Central memory CD4-positive, alpha-beta T cell (primary cell): ENCODE results near the gene TGM1.

Source experiments
- DNase-seq: peaks from one replicate; pipeline ENCODE4 v3.0.0; 2022

The TGM1 gene

DNA sequence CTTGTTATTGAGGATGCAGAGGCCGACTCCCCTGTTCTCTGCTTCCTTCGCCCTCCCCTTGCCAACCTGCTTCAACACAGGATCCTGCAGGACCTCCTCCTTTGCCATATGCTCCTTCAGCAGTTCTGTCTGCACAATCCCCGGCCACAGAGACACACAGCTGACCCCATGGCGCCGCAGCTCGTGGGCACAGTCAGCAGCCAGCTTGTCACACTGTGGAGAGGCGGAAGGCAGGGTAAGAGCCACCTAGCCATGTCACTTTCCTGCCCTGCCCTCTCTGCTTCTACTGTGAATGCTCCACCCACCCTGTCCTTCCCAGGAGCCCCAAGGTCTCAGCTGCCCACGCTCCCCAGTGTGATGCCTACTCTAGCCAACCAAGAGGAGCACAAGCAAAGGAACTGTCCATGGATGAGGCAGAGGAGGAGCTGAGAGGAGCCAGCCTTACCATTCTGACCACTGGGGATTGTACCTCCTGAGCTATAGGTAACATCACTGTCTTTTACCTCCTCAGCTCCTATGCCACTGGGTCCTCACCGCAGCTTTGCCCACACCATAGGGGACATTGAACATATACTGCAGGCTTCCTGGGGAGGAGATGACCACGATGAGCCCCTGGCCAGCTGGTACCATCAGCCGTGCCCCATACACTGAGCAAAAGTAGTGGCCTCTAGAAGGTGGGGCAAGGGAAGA is 29.3 kb upstream of the TGM1 start:
- no peak for DNase-seq

DNA sequence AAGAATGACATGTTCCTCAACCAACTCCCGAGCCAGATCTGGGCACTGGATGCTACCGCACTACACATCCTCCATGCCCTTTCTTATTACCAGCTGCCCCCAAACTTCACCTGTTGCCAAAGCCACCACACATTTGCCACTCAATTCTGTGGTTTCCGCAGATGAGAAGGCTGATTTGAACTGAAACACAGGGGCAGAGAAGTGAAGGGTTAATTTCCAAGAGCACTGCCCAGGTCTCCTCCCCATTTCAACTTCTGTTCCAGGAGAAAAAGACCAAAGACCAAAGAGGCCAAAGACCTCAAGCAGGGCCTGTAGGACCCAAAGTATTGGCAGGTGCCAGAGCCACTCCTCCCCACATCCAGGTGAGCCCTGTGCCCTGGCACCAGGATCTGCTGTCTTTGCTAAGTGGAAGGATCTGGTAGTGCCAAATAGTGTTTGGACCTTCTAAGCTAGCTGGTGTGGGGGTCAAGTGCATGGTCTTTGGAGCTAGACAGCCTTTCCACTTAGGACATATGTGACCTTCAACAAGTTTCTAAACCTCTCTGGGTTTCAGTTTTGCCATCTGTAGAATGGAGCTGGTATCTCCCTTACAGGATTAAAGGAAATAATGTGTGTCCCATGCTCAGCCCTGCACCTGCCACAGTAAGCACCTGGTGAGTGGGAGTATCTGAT is 28.6 kb upstream of the TGM1 start:
- DNase-seq: no peak

DNA sequence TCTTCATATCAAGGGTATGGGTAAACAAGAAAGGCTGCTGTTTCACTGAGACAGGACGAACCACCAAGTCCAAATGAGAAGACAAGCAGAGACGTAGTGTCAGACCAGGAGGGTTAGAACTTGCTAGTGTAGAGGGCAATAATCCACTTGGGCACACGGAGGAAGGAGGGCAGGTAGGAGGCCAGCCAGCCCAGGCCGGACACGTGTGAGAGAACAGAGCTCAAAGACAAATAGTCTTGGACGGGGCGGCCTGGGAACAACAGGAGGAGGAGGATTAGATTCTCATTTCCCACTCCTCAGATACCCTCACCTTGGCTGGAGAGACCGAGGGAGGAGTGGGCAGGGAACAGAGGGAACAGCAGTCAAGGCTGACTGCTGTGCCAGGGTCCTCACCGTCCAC is 27.8 kb upstream of the TGM1 start:
- DNase-seq: no peak

DNA sequence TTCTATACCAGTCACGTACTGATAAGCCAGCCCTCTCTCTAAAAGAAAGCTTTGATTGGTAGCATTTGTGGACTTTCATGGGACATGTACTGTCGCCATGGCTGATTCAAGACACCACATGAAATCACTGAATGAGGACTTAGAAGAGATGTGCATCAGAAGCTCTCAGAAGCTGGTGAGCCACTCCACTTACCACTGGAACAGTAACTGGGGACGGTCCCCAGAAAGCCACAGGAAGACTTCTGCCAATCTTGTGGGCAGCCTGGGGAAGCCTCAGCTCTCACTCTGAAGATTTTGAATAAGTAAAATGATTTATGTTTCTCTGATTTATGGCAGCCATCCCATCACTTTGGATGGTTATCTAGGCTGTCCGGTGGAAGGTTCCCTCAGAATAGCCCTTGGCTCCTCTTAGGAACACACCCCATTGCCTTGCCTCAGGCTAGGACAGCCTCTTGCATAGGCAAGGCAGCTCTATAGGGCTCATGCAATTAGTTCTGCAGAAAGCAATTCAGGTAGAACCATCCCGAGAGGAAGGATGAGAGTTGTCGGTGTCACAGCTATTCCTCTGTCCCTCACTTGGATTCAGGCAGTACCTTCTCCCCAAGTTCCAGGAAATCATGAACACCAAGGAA is 26.8 kb upstream of the TGM1 start:
- no peak for DNase-seq

DNA sequence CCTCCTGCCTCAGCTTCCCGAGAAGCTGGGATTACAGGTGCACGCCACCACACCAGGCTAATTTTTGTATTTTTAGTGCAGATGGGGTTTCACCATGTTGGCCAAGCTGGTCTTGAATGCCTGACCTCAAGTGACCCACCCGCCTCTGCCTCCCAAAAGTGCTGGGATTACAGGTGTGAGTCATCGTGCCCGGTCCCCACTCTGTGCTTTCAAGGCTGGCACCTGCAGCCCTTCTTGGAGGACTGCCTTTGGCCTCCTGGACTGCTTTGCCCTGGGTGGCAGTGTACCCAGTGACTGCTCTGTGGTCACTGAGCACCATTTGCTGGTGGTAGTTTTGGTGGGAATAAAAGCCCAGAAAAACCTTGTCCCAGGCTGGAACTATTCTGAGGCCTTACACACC is 24.0 kb upstream of the TGM1 start:
- no peak for DNase-seq

DNA sequence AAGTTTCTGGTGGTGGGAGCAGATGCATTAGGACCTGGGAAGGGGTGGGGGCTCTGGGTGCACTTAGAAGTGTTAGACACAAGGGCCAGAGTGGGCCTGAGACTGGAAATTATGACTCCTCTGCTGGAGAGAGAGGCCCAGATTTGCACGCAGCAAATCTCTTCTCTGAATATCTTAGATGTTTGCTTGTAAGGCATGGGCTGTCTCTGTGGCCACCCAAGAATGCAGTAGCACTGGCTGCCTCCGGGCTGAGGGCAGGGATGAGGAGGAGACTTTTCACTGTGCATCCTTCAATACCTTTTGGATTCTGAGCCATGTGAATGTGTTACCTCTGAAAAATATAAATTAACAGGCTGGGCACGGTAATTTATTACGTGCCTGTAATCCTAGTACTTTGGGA is 22.4 kb upstream of the TGM1 start:
- no peak for DNase-seq

DNA sequence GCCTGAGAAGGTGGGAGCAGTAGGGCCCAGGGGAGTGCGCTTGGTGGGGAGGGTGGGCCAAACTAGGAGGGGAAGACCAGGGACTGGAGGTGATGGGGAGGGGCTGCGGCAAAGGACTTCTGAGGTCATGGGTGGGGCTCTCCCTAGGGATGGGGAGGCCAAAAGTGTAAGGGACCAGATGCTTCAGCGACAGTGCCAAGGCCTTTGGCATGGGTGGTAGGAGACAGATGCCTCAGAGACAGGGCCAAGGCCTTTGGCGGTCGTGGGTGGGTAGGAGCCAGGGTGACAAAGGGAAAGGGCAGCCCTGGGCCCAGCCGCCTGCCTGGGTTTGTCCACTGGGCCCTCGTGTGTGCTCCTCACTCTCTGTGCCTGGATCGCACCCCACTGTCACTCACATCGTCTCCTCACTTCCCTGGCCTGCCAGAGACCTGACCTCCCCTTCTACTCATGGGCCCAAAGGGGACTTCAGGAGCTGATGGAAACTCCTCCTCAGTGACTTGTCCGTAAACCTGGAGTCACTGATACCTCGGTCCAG is 21.6 kb upstream of the TGM1 start:
- DNase-seq: no peak

DNA sequence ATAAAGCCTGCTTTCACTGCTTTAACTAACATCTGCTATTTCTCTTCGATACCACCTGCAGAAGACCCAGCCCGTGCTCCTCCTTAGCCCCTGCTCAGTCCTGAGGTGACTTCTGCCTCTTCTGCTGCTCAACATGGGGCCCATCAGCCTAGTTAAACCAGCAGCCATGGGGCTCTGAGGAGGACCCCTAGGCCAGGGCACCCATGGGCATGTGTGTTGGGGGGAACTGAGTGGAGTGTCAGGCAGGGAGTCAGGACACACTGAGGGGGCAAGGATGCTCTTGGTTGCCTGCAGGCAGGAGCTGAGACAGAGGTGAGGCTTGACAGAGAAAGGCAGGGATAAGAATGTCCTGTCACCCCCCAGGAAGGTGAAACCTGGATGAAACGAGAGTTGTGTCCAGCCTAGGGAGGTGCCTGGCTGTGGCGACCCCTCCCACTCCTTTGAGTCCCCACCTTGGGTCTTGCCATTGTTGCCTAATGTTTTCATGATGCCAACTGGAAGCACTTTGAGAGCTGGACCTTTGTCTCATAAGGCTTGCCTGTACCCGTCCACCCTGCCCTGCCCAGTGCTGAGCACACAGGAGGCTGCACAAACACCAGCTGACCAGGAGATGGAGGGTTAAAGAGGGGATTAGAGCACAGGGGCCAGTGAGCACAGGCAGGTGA is 21.0 kb upstream of the TGM1 start:
- no peak for DNase-seq

DNA sequence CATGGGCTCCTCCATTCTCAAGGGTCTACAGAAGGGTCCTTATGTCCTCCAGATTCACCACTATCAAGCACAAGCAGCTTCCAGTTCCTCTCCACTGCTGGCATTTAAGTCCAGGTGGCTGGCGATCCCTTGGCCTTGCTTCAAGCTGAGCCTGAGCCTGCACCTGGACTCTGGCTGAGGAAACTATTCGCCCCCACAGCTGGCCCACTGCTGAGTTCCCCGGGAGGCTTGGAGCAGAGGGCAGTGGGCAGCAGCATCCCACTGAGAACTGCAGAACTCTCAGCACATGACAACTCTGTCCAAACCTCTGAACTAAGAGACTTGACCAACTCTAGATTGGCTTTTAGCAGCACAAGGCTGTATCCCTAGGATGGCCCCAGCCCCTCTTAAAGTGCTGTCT is 19.8 kb upstream of the TGM1 start:
- DNase-seq: no peak

DNA sequence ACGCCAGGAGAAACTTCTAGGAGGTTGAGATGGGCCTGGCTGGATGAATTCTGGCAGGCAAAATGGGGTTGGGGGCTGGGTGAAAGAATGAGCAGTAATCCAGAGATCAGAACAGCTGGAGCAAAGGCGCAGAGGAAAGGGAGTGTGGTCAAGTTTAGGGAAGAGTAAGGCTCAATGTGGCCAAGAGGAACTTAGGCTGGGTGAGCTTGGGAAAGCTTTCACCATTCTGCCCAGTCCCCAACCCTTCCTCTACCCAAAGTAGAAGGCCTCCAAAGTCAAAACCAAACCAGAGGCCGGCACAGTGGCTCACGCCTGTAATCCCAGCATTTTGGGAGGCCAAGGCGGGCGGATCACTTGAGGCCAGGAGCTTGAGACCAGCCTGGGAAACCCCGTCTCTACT is 18.7 kb upstream of the TGM1 start:
- DNase-seq: no peak

DNA sequence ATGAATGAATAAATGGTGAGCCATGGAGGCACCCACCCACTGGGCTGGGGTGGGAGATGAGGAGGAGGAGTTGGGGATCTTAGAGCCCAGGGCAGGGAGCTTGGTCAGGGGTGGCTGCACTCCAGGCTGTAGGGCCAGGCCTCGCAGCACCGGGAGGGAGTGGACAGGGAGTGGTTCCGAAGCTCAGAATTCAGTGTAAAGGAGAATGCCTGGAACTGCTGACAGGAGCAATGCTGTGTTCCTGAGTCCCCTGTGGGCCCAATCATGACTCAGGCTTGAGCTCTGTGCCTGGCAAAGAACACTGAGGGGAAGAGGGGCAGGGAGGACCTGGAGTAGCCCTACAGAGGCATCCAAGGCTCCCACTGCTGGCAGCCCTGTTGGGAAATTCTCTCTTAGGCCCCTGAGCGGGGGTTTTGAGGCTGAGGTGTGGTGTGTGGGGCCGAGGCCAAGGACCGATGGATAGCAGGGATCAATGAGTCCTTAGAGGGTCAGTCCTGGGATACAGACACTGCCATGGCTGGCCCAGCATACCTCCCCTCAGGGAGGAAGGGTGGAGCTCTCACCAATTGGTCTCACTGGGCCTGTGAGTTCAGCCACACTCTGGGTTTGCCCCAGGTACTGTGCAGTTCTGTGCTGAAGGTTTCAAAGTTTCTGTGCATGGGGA is 18.0 kb upstream of the TGM1 start:
- no peak for DNase-seq

DNA sequence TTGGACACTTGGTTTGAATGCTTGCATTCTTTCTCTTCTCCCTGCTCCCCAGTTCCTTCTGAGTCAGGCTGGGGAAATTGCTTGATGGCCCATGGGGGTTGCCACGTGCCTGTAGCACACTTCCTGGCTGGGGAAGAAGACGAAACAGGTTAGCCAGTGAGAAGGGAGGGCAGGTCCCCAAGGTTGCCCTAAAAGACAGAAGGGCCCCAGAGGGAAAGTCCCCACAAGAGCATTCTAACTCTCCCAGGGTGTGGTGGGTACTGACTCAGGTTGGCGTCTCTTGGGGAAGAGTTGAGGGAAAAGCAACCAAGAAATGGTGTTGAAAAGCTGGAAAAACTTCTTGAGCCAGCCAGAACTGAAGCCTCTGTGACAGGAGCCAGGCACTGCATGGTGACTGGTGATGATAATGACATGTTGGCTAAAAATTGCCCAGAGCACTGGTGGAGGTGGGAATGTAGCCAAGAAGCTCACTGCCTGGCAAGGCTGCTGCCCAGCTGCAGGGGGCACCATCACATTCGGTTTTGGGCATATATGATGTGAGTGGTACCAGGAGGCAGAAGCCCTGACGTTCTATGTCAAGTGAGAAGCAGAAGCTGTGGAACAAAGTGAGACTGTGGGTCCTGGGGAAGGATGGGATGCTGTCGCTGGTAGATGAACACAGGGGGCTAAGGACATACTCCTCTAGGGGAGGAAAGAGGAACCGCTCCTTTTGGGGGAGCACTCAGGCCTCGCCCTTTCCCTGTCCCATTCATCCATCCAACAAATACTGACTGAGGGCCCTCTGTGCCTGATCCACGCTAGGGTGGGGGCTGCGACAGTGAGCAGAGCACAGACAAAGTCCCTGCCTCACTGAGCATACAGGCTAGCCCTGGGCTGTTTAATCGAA is 16.6 kb upstream of the TGM1 start:
- peak; percentile 63 for DNase-seq

DNA sequence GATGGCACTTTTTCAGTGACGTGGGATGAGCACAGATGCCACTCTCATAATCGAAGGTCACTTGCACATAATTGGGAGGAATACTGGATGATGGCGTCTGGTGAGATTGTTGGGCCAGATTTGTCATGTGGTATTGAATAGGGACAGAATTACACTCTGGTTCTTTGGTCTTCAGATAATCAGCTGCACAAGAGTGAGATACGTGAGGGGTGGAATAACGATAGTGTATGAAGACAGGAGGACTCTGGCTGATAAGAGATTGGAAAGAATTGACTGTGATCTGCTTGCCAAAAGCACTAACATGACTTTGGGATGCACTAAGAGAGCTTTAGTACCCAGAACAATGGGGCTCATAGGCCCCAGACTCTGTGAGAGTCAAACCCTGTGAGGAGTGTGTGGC is 15.4 kb upstream of the TGM1 start:
- DNase-seq: no peak

DNA sequence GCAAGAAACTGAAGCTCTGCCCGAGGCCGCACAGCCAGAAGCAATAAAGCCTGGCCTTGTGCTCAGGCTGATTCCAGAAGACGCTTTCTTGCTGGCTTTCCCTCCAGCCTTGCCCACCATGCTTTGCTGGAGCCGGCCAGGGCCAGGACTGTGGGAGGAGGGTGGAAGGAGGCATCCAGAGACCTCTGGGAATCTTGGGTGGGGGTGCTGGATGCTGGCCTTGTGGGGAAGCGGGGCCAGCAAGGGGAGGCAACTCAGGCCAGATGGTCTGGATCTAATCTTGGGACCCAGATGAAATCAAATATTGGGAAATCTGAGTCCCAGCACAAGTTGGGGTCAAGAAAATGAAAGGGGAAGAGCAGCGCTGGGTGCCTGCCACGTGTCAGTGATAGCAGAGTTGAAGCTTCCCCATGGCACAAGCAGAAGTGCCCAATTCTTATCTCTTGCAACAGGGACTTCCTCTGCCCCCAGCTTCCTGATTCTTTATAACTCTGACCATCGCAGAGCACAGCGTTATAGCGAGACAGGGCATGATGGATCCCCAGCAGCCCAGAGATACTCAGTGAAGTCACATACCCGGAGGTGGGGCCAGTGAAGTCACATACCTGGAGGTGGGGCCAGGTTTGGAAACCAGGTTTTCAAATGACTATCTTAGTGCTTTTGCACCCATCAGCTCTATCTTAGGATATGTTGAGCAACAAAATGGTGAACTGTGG is 14.8 kb upstream of the TGM1 start:
- no peak for DNase-seq

DNA sequence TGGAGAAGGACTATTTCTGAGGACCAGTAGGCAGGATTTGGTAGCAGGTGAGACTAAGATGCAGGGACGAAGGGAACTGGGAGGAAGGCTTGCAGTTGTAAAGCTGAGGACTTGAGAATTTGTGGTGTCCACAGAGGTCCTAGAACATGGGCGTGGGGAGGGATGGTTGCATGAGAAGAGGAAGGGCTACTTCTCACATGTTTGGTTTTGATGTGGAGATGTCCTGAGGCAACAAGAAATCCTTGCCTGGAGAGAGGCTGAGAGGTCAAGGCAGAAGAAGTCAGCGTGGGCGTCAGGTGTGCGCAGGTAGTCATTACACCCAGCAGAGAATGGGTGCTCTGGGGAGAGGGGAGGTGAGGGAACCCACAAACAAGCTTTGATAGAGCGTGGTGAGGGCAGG is 14.1 kb upstream of the TGM1 start:
- DNase-seq: no peak

DNA sequence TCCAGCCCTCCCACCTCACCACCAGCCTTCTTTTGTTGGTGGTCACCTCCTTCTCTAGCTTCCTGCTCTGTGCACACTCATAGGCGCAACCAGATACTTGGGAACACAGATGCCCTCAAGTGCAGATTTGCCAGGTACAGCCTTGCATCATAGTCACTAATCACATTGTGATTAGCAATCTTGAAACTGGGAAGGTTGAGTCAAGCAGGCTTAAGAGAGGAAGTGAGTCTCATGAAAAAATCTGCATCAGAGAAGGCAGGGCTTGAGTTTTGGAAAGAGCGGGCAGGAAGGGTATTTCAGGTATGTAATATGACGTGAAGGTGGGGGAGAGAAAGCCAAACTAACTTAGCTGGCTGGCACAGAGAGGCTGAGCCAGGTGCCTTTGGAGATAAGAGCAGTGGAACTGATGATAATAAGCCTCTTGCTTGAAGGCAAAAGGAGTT is 11.1 kb upstream of the TGM1 start:
- DNase-seq: peak; percentile 72

DNA sequence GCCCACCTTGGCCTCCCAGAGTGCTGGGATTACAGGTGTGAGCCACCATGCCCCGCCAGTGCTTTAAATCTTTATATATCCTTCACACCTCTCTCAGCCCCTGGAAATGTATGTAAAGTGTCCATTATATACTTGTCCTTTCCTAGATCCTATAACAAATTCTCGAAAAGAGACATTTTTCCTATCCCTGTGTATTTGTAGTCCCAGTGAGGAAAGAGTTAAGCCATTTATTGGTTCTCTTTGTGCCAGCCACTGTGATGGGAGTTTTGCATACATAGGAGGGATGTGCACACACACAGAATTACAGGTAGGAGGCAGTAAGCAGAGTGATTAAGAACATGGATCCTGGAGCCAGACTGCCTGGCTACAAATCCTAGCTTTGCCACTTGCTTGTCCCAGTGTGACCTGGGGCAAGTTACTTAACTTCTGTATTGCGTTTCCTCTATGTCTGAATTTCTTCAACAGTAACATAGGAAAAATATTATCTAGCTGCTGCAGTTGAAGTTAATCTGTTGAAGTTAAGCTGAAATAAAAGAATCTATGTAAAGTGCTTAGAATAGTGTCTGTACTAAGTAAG is 10.5 kb upstream of the TGM1 start:
- DNase-seq: no peak

DNA sequence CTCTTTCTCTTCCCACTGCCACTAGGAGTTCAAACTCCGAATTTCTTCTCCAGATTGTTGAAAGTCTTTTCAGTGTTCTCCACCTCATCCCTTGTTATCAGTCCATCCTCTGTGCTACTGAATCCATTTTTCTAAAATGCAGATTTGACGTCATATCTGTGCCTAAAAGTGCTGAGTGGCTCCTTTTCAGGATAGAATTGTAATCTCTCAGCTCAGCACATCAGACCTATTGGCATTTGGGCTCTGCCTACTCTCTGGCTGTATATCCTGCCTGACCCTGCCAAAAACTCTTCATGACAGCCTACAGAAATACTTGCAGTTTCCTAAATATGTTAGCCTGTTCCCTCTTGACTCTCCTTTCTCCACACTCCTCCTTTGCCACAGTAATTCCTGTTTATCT is 9.5 kb upstream of the TGM1 start:
- no peak for DNase-seq

DNA sequence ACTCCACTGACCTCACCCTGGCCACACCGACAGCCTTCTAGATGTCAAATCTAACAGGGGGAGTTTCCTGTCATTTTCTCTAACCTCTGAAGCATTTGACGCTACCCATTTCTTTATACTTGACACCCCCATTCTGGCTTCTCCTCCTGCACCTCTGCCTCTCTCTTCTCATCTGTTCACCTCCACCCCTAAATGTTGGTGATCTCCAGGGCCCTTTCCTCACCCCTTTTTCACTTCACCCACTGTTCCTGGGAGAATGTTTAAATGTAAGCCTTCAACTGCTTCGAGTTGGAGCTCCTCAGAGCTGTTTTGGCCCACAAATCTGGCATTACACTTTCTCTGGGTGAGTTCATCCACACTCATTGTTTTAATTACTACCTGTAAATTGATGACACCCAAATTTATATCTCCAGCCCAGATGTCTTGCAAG is 8.9 kb upstream of the TGM1 start:
- no peak for DNase-seq

DNA sequence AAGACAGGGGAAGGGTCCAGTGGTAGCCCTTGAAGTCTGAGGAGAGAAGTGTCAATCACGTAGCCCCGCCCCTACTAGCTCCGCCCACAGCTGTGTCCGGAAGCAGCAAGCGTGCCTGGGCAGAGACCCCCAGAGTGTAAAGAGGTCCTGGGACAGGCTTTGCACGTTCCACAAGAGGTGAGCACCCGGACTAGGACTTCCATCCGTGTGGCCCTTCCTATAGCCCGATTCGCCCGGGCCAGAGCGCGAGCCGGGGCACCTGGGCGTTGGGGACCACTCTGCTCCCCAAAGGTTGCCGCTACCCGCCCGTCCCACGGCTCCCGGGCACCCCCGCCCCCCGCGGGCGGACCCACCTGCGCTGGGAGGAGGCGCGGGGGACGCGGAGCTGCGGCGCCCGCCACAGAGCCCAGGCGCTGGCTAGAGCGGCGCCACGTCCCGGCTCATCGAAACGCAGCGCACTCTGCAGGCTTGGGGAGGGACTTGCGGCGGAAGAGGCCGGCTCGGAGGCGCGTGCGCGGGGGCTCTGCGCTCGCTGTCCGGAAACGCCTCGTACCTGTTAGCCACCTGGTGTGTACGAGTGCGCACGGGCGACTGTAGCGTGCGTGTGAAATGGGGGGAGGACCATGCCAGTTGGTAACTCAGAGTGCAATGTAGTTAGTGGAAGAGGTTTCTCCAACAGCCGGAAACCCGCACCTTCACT is 8.3 kb upstream of the TGM1 start, which contains the start of gene RABGGTA:
TSS of gene RABGGTA (minus strand) at position 464 of the 700 bp plus-strand sequence. CDS start 482 bp downstream, outside the sequence.
- DNase-seq: peak; percentile 96
